ENCODE measurements around the gene CWF19L2.

GRCh38 chr11:107490836-107491235, 33.2 kb upstream of the CWF19L2 start:
- no peak for TF ChIP-seq POLR2AphosphoS5 (IDR thresholded peaks at IDR 0.05)
- no peak for TF ChIP-seq POLR2A (IDR thresholded peaks at IDR 0.05)
